KMS-11 (cell line): Measurements from ENCODE around the gene TEAD2.

Experiments
- H2AFZ ChIP-seq: fragments of 200-600 bp; sonication (generic); 2 replicates; pipeline ENCODE4 v1.6.1; 2016; ENCODE audit warnings: antibody characterized with exemption, mixed run types, low read depth
- H3K27ac ChIP-seq: fragments of 200-600 bp; sonication (generic); 2 replicates; pipeline ENCODE4 v1.6.1; 2016; ENCODE audit warnings: mild to moderate bottlenecking, mixed run types
- H3K27me3 ChIP-seq: fragments of 200-600 bp; sonication (generic); 2 replicates; pipeline ENCODE4 v1.6.1; 2017; ENCODE audit warnings: mild to moderate bottlenecking, low read depth, mixed run types, moderate library complexity; ENCODE audit not compliant: insufficient read depth
- H3K36me3 ChIP-seq: fragments of 200-600 bp; sonication (generic); 2 replicates; pipeline ENCODE4 v1.6.1; 2017; ENCODE audit warnings: mild to moderate bottlenecking, mixed run types; ENCODE audit not compliant: insufficient read depth
- H3K4me1 ChIP-seq: fragments of 200-600 bp; sonication (generic); 2 replicates; pipeline ENCODE4 v1.6.1; 2016; ENCODE audit warnings: mild to moderate bottlenecking, low read depth, mixed run types; ENCODE audit not compliant: poor library complexity, severe bottlenecking
- H3K4me2 ChIP-seq: fragments of 200-600 bp; sonication (generic); 2 replicates; pipeline ENCODE4 v1.7.0; 2016; ENCODE audit warnings: mild to moderate bottlenecking, mixed run types
- H3K4me3 ChIP-seq: fragments of 200-600 bp; sonication (generic); IDR thresholded peaks from 2 replicates; pipeline ENCODE4 v1.6.1; 2017; ENCODE audit warnings: low read depth, low read length, mixed read lengths; ENCODE audit not compliant: insufficient read depth
- H3K79me2 ChIP-seq: fragments of 200-600 bp; sonication (generic); 2 replicates; pipeline ENCODE4 v1.6.1; 2016; ENCODE audit warnings: low read depth, mixed run types; ENCODE audit not compliant: insufficient read depth
- H3K9ac ChIP-seq: fragments of 200-600 bp; sonication (generic); 2 replicates; pipeline ENCODE4 v1.6.1; 2016; ENCODE audit warnings: mild to moderate bottlenecking, mixed run types
- H4K20me1 ChIP-seq: fragments of 200-600 bp; sonication (generic); 2 replicates; pipeline ENCODE4 v1.6.1; 2016; ENCODE audit warnings: mild to moderate bottlenecking, mixed run types; ENCODE audit not compliant: insufficient read depth
- CTCF ChIP-seq: fragments of 200-600 bp; sonication (generic); conservative IDR thresholded peaks from 2 replicates; pipeline ENCODE4 v1.6.1; 2017; ENCODE audit warnings: low read depth, mild to moderate bottlenecking, antibody characterized with exemption, low read length, moderate library complexity, mixed read lengths

The TEAD2 gene

GRCh38 chr19:49407482-49408015 lies 45.3 kb upstream of the TEAD2 start:
- no peak for TF ChIP-seq CTCF
- Histone ChIP-seq H3K36me3 (no peaks in the 10 kb centered on the region), H3K4me1 (peaks cover 20% of the 10 kb centered on the region), H3K4me3 (no peak overlapping the region), H4K20me1 (no peaks in the 10 kb centered on the region), H3K27ac (no peak overlapping the region), H2AFZ (no peak overlapping the region), H3K4me2 (no peak overlapping the region), H3K79me2 (no peaks in the 10 kb centered on the region), H3K27me3 (peaks cover 62% of the 10 kb centered on the region), H3K9ac (no peak overlapping the region)

DNA sequence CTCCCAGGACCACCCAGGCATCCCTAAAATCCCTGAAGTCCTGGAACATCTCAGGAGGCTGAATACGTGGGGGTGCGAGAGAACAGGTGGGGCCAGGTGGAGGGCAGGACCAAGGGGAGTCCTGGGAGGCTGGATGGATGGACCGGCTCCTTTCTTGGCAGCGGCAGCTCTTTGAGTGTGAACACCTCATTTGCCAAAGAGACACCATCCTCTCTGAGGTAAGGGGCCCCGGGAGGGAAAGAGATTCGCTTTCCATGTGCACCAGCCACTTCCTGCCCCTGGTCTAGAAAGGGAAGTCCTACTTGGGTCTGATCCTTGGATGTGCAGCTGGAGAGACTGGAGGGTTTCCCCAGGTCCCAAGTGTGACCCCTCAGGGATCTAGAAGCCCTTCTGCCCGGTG lies 44.9 kb upstream of the TEAD2 start:
- H3K4me2 ChIP-seq = no peak overlapping the region
- peaks cover 57% of the 10 kb centered on the region; the same call in 1 of the 2 replicates for H3K27me3 ChIP-seq
- H3K79me2 ChIP-seq = no peaks in the 10 kb centered on the region
- no peaks in the 10 kb centered on the region for H4K20me1 ChIP-seq
- no peaks in the 10 kb centered on the region for H3K36me3 ChIP-seq
- H3K9ac ChIP-seq = no peak overlapping the region
- H3K27ac ChIP-seq = no peak overlapping the region
- no peak overlapping the region for H3K4me3 ChIP-seq
- no peak for TF ChIP-seq CTCF
- peaks cover 20% of the 10 kb centered on the region for H3K4me1 ChIP-seq
- H2AFZ ChIP-seq = no peak overlapping the region

- Histone ChIP-seq H3K27me3 (peaks cover 57% of the 10 kb centered on the region; the same call in 1 of the 2 replicates), H2AFZ (0 out of 2 replicates have a peak overlapping the region, but pooled peaks have one; percentile 41), H3K27ac (no peak overlapping the region), H3K9ac (no peak overlapping the region), H3K4me2 (no peak overlapping the region), H3K4me3 (no peak overlapping the region), H3K4me1 (peaks cover 9% of the 10 kb centered on the region), H3K36me3 (no peaks in the 10 kb centered on the region), H4K20me1 (no peaks in the 10 kb centered on the region), H3K79me2 (no peaks in the 10 kb centered on the region)
- no peak for TF ChIP-seq CTCF
These were observed 41.4 kb upstream of the TEAD2 start for GRCh38 chr19:49403404-49404187.

GRCh38 chr19:49400029-49400428 lies 37.8 kb upstream of the TEAD2 start:
- Histone ChIP-seq H2AFZ (no peak overlapping the region), H3K27me3 (peaks cover 48% of the 10 kb centered on the region), H3K36me3 (no peaks in the 10 kb centered on the region), H4K20me1 (no peaks in the 10 kb centered on the region), H3K9ac (no peak overlapping the region), H3K4me1 (peaks cover 14% of the 10 kb centered on the region), H3K4me2 (no peak overlapping the region), H3K27ac (no peak overlapping the region), H3K4me3 (no peak overlapping the region), H3K79me2 (no peaks in the 10 kb centered on the region)
- no peak for TF ChIP-seq CTCF
